ENCODE measurements around the gene CEP41.
A peak's percentile ranks its signal among the peaks of the same experiment; 100 is the strongest.

CEP41 gene

DNA sequence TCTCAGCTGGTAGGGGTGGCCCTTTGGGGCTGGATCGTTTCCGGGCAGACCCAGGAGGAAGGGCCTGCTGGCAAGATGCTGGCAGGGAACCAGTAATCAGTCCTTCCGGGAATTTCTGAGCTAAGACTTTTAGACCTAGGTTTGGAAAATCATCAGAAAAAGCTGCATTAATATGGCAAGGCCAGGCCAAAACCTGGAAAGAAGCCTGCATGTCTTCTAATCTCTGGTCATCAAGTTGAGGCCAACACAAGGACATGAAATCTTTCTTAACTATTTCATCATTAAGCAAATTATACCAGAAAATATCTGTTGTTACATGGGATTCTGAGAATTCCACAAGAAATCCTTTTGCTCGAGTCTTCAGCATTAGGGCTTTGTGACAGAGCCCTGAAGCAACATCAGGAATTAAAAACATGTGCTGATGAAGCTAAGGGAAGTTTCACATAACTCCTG lies 40.7 kb downstream of the CEP41 start:
- TF ChIP-seq, protein P1, sequence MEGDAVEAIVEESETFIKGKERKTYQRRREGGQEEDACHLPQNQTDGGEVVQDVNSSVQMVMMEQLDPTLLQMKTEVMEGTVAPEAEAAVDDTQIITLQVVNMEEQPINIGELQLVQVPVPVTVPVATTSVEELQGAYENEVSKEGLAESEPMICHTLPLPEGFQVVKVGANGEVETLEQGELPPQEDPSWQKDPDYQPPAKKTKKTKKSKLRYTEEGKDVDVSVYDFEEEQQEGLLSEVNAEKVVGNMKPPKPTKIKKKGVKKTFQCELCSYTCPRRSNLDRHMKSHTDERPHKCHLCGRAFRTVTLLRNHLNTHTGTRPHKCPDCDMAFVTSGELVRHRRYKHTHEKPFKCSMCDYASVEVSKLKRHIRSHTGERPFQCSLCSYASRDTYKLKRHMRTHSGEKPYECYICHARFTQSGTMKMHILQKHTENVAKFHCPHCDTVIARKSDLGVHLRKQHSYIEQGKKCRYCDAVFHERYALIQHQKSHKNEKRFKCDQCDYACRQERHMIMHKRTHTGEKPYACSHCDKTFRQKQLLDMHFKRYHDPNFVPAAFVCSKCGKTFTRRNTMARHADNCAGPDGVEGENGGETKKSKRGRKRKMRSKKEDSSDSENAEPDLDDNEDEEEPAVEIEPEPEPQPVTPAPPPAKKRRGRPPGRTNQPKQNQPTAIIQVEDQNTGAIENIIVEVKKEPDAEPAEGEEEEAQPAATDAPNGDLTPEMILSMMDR (IDR thresholded peaks at IDR 0.05; ENCODE audit: low read length, missing control alignments), result no peak
- DNase-seq (ENCODE audit: low read depth), result peak; percentile 44
- no peak overlapping the region for H3K4me3 ChIP-seq (replicated peaks; ENCODE audit: low read depth, low read length)

- no peak for DNase-seq (ENCODE audit: low read depth)
- no peak overlapping the region for H3K4me3 ChIP-seq (replicated peaks; ENCODE audit: low read depth, low read length)
- TF ChIP-seq, protein P1 (IDR thresholded peaks at IDR 0.05; ENCODE audit: low read length, missing control alignments), result no peak
Observed at GRCh38 chr7:130398526-130399090, 42.2 kb downstream of the CEP41 start.

DNA sequence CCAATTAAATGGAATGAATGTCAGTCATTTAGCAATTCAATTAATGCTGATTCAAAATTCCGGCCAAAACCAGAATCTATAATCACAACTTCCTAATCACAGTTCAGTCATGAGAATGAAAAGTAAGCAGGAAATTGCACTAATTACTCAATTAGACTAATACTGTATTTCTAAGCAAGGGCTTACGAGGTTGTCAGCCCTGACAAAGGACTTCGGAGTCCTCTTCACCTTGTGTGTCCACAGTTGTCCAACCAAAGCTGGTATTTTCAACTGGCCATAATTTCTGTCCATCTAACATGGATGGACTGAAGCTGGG lies 43.1 kb downstream of the CEP41 start:
- DNase-seq (ENCODE audit: low read depth), result no peak
- TF ChIP-seq, protein P1 (IDR thresholded peaks at IDR 0.05; ENCODE audit: low read length, missing control alignments), result no peak

GRCh38 chr7:130397051-130397757 lies 43.6 kb downstream of the CEP41 start:
- TF ChIP-seq, protein P1 (IDR thresholded peaks at IDR 0.05; ENCODE audit: low read length, missing control alignments), result no peak
- no peak for DNase-seq (ENCODE audit: low read depth)
- H3K4me3 ChIP-seq (replicated peaks; ENCODE audit: low read depth, low read length), result no peak overlapping the region

More for the DNA sequence above, 43.1 kb downstream of the CEP41 start:
- H3K4me3 ChIP-seq (replicated peaks; ENCODE audit: low read depth, low read length), result no peak overlapping the region

DNA sequence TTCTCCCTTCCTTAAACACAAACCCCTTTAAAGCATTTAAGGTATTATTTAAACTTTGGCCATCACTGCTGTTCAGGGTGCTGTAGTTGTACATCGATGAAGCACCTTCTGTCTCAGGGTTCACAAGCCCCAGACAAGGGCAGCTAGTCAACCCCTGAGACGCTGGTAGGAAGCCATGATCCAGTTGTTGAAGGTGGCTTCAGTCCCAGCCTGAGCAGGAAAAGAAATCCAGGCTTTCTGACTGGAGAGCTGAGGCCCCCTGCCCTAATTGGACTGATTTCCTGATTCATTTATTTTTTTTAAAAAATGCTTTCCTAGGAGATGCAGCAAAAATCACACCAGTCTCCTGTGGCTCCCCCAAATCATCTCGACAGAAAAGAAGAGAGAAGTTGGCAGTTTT lies 44.7 kb downstream of the CEP41 start:
- H3K4me3 ChIP-seq (replicated peaks; ENCODE audit: low read depth, low read length), result no peak overlapping the region
- TF ChIP-seq, protein P1 (IDR thresholded peaks at IDR 0.05; ENCODE audit: low read length, missing control alignments), result no peak

DNA sequence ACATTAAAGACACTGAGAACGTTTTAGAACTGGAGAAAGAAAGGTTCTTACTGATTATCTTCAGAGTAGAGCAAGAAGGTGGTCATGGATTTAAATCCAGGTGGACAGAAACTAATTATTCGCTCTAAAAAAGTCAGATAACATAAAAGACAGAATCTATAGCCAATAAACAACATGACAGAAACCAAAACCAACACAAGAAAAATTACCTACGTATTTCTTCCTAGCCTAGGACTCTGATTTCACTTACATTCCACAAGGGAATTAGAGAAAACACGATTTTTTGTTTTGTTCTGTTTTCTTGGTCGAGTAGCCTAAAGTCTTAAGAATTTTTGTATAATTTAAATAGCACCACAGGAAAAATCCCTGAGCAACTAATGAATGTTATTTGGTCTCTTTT lies 45.4 kb downstream of the CEP41 start:
- TF ChIP-seq, protein P1 (IDR thresholded peaks at IDR 0.05; ENCODE audit: low read length, missing control alignments), result no peak
- H3K4me3 ChIP-seq (replicated peaks; ENCODE audit: low read depth, low read length), result no peak overlapping the region
- DNase-seq (ENCODE audit: low read depth), result no peak

More for the DNA sequence above, 44.7 kb downstream of the CEP41 start:
- DNase-seq (ENCODE audit: low read depth), result no peak

Data from fibroblast of pulmonary artery (primary cell).